Measurements from ENCODE around the gene MRPS34.

Gene MRPS34

GRCh38 chr16:1794908-1795666 is 22.2 kb upstream of the MRPS34 start:
- no peak for DNase-seq (ENCODE audit: low read depth, low spot score)

- no peak for DNase-seq (ENCODE audit: low read depth, low spot score)
Measured at GRCh38 chr16:1794221-1794871, 21.4 kb upstream of the MRPS34 start.

GRCh38 chr16:1793578-1794220 is 20.8 kb upstream of the MRPS34 start, which contains the start of gene IGFALS:
Gene IGFALS, minus strand, starts transcription at chr16:1793705. Its CDS starts 53 bp downstream, at chr16:1793652.
- DNase-seq (ENCODE audit: low read depth, low spot score): no peak

- DNase-seq (ENCODE audit: low read depth, low spot score): no peak
Measured at GRCh38 chr16:1792836-1793577, 20.1 kb upstream of the MRPS34 start.

GRCh38 chr16:1791943-1792812 is 19.2 kb upstream of the MRPS34 start:
- no peak for DNase-seq (ENCODE audit: low read depth, low spot score)

GRCh38 chr16:1791256-1791942 is 18.5 kb upstream of the MRPS34 start:
- no peak for DNase-seq (ENCODE audit: low read depth, low spot score)

GRCh38 chr16:1790611-1791255 is 17.8 kb upstream of the MRPS34 start:
- DNase-seq (ENCODE audit: low read depth, low spot score): no peak

GRCh38 chr16:1790261-1790610 is 17.3 kb upstream of the MRPS34 start:
- no peak for DNase-seq (ENCODE audit: low read depth, low spot score)

GRCh38 chr16:1789643-1790045 is 16.7 kb upstream of the MRPS34 start:
- no peak for DNase-seq (ENCODE audit: low read depth, low spot score)

- DNase-seq (ENCODE audit: low read depth, low spot score): no peak
Measured at GRCh38 chr16:1788708-1789100, 15.8 kb upstream of the MRPS34 start.

- no peak for DNase-seq (ENCODE audit: low read depth, low spot score)
Measured at GRCh38 chr16:1788095-1788707, 15.3 kb upstream of the MRPS34 start.

- DNase-seq (ENCODE audit: low read depth, low spot score): no peak
Measured at GRCh38 chr16:1787322-1788094, 14.6 kb upstream of the MRPS34 start.

- DNase-seq (ENCODE audit: low read depth, low spot score): no peak
Measured at GRCh38 chr16:1787056-1787321, 14.1 kb upstream of the MRPS34 start.

GRCh38 chr16:1786242-1787055 is 13.5 kb upstream of the MRPS34 start:
- DNase-seq (ENCODE audit: low read depth, low spot score): no peak

- no peak for DNase-seq (ENCODE audit: low read depth, low spot score)
Measured at GRCh38 chr16:1785846-1786170, 12.9 kb upstream of the MRPS34 start.

- no peak for DNase-seq (ENCODE audit: low read depth, low spot score)
Measured at GRCh38 chr16:1784977-1785845, 12.3 kb upstream of the MRPS34 start.

Measured in brain pericyte (primary cell).